HG03064 (cell line): ENCODE results near the gene LRRC37A3.
"Not testable (repeated sequence)": the region's sequence is repeated elsewhere in the genome, so short reads cannot be mapped to it uniquely, and the experiment has no call there.

Source experiments
- ATAC-seq: cut with Tn5 transposase; IDR thresholded peaks from one replicate; pipeline ENCODE4 v1.9.1; 2021; ENCODE audit warnings: low read depth; ENCODE audit not compliant: unreplicated experiment

LRRC37A3 gene

DNA sequence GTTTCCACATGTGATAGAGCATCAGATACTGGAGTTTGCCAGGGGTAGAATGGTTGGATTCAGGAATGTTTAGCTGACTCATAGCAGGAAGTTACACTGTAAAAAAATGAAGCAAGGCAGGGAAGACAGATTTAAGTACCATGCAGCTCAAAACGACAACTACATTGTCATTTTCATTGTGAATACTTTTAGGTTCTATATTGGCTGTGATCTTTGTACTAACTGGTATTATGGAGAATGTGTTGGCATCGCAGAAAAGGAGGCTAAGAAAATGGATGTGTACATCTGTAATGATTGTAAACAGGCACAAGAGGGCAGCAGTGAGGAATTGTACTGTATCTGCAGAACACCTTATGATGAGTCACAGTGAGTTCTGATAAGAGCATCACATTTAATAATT, 8.2 kb upstream of the LRRC37A3 start:
- not testable (repeated sequence) for ATAC-seq

DNA sequence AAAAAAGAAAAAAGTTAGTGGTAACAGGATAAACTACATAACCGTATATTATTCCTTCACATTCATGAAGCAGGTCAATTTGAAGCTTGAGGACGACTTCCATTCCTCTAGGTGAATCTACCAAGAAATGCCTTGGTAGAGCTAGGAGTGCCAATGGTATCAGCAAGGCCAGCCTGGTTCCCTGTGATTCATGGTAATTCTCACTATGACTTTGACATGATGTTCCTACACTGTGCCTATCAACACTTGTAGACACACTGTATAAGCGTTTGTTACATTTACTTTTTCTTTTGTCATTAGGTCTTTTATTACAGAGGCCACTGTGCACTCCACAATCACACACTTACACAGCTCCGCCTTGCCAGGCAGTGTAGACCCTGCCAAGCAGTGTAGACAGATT, 7.2 kb upstream of the LRRC37A3 start:
- not testable (repeated sequence) for ATAC-seq

DNA sequence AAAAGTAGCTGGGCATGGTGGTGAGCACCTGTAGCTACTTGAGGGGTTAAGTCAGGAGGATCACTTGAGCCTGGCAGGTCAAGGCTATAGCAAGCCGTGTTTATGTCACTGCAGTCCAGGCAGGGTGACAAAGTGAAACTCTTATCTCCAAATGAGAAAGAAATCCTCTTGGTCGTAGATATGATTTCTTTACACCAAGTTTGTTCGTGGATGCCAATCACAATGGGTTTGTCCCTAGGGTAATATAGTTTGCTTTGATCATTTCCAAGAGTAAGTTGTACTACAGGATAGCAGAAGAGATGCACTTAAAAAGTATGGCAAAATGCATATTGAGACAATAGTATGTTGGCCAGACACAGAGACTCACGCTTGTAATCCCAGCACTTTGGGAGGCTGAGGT, 6.0 kb upstream of the LRRC37A3 start:
- ATAC-seq = not testable (repeated sequence)

DNA sequence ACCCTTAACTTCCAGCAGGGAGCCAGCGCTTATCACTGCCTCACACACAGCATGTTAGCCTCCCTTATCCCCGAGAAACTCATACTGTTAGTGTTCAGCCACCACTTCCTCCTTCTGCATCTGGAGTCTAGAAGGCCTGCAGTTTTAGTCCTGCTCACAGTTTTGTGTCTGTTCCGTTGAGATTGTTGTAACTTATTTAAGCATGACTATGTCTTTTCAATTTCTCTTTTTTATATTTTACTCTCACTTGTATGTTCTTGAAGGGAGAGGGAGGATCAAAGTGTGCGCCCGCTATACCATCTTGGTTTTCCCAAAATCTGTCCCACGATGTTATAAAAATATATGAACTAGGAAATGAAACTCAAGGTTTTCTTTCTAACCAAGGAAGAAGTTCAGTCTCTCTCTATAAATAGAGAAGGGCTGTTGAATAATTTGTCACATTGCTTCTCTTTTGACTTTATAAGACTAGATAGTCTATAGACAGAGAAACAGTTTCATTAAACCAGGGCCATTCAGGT, 3.8 kb upstream of the LRRC37A3 start:
- not testable (repeated sequence) for ATAC-seq

DNA sequence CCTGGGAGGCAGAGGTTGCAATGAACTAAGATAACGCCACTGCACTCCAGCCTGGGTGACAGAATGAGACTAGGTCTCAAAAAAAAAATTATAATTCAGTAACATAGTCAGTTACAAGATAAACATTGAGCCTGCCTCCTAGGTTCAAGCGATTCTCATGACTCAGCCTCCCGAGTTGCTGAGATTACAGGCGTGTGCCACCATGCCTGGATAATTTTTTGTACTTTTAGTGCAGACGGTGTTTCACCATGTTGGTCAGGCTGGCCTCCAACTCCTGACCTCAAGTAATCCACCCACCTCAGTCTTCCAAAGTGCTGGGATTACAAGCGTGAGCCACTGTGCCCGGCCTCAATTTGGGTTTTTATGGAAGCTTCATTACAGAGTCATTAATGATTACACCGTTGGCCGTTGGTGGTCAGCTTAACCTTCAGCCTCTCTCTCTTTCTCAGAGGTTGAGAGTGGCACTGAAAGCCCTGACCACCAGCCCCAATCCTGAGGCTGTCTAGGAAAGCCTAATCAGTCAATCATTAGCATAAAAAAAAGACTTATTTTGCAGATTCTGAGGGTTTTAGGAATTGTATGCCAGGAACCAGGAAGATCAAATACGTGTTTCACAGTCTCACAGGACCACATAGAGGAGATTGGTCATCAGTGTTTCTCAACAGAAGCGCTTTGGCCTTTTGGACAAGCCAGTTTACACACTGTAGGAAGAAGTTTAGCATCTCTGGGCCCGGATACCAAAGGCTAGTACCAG, 1.3 kb upstream of the LRRC37A3 start:
- ATAC-seq = no peak

DNA sequence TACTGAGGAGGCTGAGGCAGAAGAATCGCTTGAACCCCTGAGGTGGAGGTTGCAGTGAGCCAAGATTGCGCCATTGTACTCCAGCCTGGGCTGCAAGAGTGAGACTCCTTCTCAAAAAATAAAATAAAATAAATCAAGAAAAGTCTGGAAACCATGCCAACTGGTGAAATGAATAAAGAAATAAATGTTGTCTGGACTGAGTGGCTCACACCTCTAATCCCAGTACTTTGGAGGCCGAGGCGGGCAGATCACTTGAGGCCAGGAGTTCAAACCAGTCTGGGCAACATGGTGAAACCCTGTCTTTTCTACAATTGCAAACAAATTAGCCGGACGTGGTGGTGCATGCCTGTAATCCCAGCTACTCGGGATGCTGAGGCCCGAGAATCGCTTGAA, 744 bp upstream of the LRRC37A3 start:
- no peak for ATAC-seq

DNA sequence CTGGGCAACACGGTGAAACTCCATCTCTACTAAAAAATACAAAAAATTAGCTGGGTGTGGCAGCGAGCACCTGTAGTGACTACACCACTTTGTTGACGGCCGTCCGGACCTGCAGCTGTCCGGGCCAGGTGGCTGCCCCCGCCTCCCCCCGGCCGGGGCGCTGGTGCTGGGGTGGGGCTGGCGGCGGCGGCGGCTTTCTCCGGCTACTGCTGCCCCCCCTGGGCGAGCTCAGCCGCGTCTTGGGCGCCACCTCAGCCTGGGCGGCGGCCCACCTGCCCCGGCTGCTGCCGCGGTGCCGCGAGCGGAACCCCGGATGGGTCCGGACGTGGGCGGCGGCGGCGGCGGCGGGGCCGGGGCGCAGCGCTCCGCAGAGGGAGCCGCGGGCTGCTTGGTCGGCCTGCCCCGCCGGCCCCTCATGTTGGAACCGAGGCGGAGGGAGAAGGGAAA, 413 bp downstream of the LRRC37A3 start:
- ATAC-seq = peak; percentile 55

DNA sequence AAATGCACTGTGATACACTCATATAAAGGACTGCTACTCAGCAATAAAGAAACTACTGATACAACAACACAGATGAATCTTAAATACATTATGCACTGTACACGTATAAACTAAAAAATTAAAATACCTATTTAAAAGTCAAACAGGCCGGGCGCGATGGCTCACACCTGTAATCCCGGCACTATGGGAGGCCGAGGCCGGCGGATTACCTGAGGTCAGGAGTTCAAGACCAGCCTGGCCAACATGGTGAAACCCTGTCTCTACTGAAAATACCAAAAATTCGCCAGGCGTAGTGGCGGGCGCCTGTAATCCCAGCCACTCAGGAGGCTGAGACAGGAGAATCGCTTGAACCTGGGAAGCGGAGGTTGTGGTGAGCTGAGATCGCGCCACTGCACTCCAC, 1.7 kb downstream of the LRRC37A3 start:
- not testable (repeated sequence) for ATAC-seq

DNA sequence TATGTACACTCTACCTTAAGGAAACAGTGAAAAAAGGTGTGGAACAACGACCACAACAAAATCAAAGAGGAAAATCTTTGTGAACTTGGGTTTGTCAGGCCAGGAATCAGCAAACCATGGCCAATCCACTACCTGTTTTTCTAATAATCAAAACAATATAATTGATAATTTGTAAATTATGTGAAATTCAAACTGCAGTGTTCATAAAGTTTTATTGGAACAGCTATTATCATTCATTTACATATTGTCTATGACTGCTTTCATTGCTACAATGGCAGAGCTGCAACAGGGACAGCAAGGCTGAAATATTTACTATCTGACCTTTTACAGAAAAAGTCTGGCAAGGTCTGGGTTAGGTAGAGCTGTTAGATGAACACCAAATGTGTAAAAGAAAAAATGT, 4.0 kb downstream of the LRRC37A3 start:
- not testable (repeated sequence) for ATAC-seq

DNA sequence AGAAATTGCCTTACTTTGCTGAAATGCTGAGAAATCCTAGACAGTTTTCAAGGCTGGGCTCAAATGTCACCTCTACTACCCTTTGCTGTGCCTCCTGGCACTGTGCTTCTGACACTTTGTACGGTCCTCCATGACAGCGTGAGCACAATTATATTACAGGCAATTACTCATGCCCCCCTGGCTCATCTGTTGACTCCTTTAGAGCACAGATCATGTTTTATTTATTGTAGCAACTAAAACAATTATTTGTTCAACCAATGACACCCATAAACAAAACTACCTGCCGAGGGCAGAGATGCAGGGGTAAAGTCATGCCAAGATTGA, 9.1 kb downstream of the LRRC37A3 start:
- not testable (repeated sequence) for ATAC-seq

DNA sequence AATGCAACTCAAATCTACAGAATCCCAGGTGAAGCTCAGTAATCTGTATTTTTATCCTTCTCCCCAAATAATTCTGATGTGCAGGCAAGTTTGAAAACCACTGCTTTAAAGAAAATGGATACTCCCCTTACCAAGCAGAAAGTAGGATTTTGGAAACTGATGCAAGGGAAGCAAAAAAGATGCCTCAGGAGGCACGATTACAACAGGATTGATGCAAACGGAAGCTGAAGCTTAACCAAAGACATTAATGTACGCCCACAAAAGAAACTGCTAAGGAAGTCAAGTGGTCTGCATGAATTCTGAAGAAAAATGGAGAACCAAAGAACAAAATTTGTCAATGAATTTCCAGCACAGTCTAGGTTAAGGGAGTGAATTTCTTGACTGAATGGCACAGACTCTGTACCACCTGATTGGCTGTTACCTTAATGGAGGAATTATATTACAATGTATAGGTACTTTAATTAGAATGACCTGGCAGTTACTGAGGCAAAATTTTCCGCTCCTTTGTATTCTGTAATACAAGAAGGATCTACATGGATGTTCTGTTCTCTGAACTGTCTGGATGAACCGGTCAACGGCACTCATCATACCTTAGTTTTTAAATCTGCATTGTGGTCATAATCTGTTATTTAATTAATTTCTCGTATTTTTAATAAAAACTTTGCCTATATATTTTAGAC, 9.6 kb downstream of the LRRC37A3 start:
- ATAC-seq = not testable (repeated sequence)

DNA sequence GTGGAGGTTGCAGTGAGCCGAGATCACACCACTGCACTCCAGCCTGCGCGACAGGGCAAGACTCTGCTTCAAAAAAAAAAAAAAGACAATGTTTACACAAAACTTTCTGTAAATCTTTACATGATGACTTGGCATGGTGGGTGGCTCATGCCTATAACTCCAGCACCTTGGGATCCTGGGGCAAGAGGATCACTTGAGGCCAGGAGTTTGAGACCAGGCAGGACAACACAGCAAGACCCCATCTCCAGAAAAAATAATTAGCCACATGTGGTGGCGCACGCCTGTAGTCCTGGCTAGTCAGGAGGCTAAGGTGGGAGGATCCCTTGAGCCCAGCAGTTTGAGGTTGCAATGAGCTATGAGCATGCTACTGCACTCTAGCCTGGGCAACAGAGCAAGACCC, 15.2 kb downstream of the LRRC37A3 start:
- not testable (repeated sequence) for ATAC-seq

DNA sequence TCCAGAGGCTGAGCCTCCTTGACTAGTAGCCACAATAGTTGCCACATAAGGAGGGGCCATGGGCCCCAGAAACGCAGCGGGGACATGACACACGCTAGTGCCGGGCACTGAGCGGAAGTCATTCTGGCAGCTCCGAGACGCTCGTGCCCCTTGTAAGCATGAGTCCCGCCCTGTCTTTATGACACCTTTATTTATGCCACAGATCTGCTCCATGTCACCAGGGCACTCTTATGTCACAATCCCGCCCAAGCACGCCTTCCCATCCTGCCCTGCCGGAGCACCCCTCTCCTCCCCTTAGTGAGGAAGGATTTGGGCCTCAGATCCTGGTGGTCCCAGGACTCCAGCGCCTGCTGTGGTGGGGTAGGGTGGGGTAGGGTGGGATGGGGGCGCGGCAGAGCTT, 22.1 kb downstream of the LRRC37A3 start:
- not testable (repeated sequence) for ATAC-seq

DNA sequence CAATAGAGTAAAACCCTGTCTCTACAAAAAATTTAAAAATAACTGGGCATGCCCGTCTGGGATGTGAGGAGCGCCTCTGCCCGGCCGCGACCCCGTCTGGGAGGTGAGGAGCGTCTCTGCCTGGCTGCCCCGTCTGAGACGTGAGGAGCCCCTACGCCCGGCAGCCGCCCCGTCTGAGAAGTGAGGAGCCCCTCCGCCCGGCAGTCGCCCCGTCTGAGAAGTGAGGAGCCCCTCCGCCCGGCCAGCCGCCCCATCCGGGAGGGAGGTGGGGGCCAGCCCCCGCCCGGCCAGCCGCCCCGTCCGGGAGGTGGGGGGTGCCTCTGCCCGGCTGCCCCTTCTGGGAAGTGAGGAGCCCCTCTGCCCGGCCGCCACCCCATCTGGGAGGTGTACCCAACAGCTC, 45.1 kb downstream of the LRRC37A3 start:
- ATAC-seq = not testable (repeated sequence)

DNA sequence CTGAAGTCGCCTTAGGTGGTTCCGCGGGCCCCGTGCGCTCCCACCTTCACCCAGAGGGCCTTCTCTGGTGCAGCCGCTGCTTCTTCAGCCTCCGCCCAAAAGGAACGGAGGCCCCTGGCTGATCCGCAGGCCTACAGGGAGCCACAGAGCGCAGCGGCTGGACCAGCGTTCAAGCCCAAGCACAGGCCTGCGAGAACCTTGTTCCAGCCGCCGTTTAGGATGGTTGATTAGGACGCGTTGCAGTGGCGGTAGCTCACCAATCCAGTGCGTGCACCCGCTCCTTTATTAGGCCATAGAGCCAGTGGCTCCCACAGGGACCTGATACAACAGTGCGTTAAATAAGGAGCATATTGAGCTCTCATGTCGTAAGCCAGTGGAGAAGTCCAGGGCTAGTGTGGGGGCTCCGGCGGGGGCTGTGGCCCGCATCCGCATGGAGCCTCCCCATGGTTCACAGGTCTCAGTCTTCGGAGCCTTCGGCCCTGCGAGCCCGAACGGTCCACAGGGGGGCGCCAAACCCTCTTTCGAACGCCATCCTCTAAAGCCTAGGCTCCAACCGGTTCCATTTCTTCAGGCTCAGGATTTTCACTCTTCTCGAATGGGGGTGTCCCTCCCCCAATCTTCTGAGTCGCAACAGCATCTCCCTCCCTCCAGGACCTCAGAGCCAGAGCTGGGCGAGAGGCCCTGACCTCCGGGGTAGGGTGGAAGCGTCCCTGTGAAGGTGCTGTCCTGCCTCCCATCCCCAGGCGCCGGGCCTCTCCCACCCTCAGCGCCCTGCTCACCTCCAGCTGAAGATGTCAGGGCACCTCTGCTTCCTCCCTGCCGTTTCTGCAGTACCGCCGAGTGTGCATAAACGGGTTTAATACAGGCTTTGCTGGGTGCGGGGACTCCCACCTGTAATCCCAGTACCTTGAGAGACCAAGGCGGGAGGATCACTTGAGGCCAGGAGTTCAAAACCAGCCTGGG, 71.5 kb downstream of the LRRC37A3 start:
- not testable (repeated sequence) for ATAC-seq

DNA sequence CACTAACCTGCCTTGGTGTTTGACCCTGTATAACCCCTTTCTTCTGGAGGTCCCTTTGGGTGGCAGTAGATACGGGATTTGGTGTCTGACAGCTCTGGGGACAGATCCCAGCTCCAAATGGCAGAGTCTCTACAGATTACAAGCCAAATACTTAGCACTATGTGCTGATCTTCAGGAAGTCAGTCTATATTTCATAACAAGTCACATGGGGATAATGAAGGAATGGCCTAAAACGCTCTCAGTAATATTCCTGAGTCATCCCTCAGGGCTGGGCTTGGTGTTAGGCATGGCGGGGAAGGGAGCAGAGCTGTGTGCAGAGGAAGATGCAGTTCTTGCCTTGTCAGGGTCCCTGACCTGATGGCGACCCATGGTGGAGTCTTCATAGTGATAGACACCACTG, 72.4 kb downstream of the LRRC37A3 start:
- not testable (repeated sequence) for ATAC-seq

DNA sequence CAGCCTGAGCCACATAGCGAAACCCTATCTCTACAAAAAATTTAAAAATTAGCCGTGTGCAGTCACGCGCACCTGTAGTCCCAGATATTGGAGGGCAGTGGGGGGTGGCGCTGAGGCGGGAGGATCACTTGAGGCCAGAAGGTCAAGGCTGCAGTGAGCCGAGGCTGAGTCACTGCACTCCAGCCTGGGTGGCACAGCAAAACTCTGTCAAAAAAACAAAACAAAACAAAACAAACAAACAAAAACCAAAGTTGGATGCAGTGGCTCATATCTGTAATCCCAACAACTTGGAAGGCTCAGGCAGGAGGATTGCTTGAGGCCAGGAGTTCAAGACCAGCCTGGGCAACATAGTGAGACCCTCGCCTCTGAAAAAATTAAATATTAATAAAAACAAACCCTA, 75.4 kb downstream of the LRRC37A3 start:
- not testable (repeated sequence) for ATAC-seq

DNA sequence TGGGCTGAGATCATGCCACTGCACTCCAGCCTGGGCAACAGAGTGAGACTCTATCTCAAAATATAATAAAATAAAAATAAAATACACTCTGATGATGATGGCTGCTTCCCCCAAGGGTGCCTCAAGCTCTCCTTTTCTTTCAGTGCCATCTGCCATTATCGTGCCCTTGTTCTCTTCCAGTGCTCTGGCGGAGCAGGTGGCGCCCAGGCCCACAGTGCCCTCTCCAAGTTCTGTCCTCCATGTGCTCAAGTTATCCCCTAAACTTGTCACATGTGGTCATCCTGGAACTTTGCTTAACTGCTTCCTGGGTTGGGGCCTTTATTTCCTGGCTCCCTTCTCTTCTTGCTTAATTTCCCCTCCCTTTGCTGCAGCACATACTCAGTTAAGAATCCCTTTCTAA, 76.4 kb downstream of the LRRC37A3 start:
- ATAC-seq = not testable (repeated sequence)

DNA sequence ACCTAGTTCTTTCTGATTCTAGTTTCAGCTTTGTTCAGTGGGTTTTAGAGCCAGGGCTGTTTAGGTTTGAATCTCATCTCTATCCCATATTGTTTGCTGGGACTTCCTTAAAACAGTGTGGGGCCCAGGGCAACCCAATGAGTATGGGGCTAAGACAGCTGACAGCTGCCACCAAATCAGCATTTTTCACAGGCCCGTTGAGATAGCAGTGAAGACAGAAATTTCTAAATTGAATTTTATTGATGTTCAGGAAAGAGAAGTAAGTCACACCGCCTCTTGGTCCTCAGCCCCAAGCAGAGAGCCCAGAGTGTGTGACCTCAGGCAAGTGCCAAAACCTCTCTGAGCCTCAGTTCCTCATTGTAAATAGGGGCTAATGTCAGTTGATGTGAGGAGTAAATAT, 78.3 kb downstream of the LRRC37A3 start:
- ATAC-seq = not testable (repeated sequence)

DNA sequence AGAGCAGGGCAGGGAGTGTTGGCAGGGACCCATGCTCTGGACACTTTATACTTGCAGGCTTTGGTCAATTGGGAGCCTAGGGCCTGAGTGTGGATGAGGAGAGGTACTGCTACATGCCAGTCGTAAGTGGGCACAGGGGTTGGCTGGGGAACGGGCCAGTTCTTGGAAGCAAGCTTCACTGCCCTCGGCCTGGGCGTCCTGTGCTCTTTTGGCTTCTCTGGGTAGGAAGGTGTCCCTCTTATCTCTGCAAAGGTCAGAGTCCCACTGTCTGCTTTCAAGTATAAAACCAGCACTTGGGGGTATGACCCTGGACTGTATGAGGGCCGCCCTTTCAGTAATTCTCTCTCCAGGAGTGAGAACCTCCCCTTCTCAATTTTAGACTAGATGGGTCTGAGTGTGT, 80.8 kb downstream of the LRRC37A3 start:
- not testable (repeated sequence) for ATAC-seq
